ENCODE data around the gene ARVCF. TPM values are rescaled to one million over a fixed set of nuclear protein-coding genes. Genes with fewer than 3 reads are reported as not detected.
A peak's percentile ranks its signal among the peaks of the same experiment; 100 is the strongest.

ARVCF gene
- total and polyA plus RNA-seq, 9 of the 15 experiments (the other 6 are each of a cell fraction or from before 2014, with no cell fraction given), result 0.03 to 97.4 (median 15.6) TPM

DNA sequence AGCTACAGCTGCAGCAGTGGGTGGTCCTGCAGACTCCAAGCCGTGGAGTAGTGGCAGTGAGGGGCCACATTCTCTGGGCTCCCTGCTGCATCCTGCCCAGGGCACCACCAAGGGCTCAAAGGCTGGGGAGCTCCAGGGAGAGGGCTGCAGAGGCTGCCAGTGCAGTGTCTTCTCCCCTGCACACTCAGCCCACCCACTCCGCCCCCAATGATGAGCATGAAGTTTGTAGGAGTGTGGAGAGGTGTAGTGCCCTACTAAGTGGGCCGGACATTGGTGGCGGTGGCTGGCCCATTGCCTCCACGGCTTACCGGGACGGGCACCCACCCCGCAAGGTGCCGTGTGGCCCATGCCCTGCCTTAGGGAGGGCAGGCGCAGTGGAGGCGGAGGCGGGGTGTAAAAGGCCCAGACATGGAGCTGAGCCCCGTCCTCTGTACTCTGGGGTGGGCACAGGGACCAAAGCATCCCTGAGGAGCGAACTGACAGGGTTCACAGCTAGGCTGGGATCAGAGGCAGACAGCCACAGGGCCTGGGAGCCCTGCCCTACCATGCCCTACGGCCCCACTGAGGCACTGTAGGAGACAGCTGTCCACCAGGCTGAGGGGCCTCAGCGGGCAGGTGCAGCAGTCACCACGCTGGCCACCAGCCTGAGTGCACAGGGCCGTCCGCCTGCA, 18.9 kb downstream of the ARVCF start (continued):
- TF ChIP-seq NFE2L1 (tag; IDR thresholded peaks at IDR 0.05; ENCODE audit: borderline replicate concordance, low read depth) (no peak), POLR2G (IDR thresholded peaks at IDR 0.05; ENCODE audit: low read depth, low read length) (peak; percentile 52), SETDB1 (IDR thresholded peaks at IDR 0.05; ENCODE audit: low read length) (peak; percentile 46), ATF7 (IDR thresholded peaks at IDR 0.05) (no peak), FIP1L1 (IDR thresholded peaks at IDR 0.05; ENCODE audit: low read depth, low read length, poor library complexity, severe bottlenecking) (peak; percentile 29), KLF1 (tag; IDR thresholded peaks at IDR 0.05) (peak; percentile 63), FOXA1 (IDR thresholded peaks at IDR 0.05; ENCODE audit: borderline replicate concordance) (no peak)

DNA sequence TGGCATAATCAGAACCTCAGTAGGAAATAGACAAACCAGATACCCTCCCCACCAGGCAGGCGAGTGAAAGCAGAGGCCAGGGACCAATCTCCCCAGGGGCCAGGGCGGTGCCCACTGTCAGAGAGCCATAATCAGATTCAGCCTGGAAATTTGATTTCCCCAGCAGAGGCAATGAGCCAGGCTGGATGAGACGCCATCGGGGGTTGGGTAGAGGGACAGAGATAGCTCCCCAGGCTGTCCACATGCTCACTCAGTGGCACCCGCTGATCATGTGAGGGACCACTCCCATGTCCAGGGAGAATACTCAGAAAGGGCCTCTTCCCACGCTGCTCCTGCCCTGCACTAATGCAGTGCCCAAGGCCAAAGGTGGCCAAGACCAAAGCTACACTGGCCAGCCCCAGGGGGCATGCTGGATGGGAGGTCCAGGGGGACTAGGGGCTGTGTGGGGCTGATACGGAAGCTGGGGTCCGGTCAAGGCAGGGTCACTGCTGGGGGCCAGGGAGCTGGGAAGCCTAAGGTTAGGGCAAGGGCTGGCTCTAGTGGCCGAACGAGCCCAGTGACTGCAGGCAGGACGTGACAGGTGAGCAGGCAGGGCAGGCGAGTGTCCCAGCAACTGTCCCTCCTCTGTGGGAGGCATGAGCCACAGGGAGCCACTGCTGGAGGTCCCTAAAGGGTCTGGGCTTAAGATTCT, 19.8 kb downstream of the ARVCF start:
- Histone ChIP-seq H3K36me3 (ENCODE audit: control insufficient read depth, insufficient read depth, low read length) (no peaks in the 10 kb centered on the region), H2AFZ (ENCODE audit: low read depth, low read length) (no peak overlapping the region), H3K4me2 (ENCODE audit: insufficient read depth, low read length) (no peak overlapping the region), H4K20me1 (replicated peaks; ENCODE audit: control insufficient read depth, insufficient read depth, low read length) (peaks cover 48% of the 10 kb centered on the region; the same call in 1 of the 2 replicates), H3K27ac (ENCODE audit: extremely low read depth, low read depth, low read length) (no peak overlapping the region), H3K4me3 (no peak overlapping the region), H3K27me3 (ENCODE audit: control insufficient read depth in 2 of 2, insufficient read depth in 2 of 2, low read length in 2 of 2) (no peaks in the 10 kb centered on the region), H3K79me2 (ENCODE audit: control insufficient read depth, insufficient read depth, low read length) (no peaks in the 10 kb centered on the region), H3K9ac (ENCODE audit: insufficient read depth in 1 of 2, low read depth in 2 of 2, low read length in 2 of 2) (peak overlapping the region in 1 of 2 experiments; percentile 61; a peak in 2 of 4 replicates), H3K4me1 (replicated peaks in 1 of 2; ENCODE audit: control insufficient read depth in 2 of 2, insufficient read depth in 2 of 2, low read length in 2 of 2) (peaks cover 10 to 63% of the 10 kb centered on the region in 2 experiments; a peak in 4 of 5 replicates), H3K9me3 (replicated peaks; ENCODE audit: control insufficient read depth, insufficient read depth, low read depth, low read length) (no peaks in the 10 kb centered on the region), H3K9me1 (ENCODE audit: control insufficient read depth, insufficient read depth, low read length) (peaks cover 5% of the 10 kb centered on the region)
- no TSS peak for BruUV-seq (replicated peaks)
- ChIA-PET POLR2A (interaction anchor here (0.5 to 3.1 kb wide), 11 partner anchors 8 to 276 kb away, joined by 3 to 24 read pairs (median 5); no protein-coding TSS in a partner anchor), CTCF (ENCODE audit: low intra/inter-chr PET ratio) (no interaction called here)
- no peak; the same call in 2 of the 3 replicates for ATAC-seq
- in situ Hi-C loops (cut with MboI) (no loop called here), intact Hi-C loops (cut with micrococcal nuclease) (no loop called here)
- no peak for DNase-seq (ENCODE audit: extremely low read depth in 1 of 4, low spot score in 3 of 4)
- 31% methylated on average over 12 of the region's 12 CpGs for whole genome bisulfite sequencing (ENCODE audit: insufficient coverage, low coverage, missing lambda C conversion rate)
- no peak for FAIRE-seq
- TF ChIP-seq ZNF384 (IDR thresholded peaks at IDR 0.05; ENCODE audit: low read depth, low read length), result no peak
- TF ChIP-seq, protein P1, sequence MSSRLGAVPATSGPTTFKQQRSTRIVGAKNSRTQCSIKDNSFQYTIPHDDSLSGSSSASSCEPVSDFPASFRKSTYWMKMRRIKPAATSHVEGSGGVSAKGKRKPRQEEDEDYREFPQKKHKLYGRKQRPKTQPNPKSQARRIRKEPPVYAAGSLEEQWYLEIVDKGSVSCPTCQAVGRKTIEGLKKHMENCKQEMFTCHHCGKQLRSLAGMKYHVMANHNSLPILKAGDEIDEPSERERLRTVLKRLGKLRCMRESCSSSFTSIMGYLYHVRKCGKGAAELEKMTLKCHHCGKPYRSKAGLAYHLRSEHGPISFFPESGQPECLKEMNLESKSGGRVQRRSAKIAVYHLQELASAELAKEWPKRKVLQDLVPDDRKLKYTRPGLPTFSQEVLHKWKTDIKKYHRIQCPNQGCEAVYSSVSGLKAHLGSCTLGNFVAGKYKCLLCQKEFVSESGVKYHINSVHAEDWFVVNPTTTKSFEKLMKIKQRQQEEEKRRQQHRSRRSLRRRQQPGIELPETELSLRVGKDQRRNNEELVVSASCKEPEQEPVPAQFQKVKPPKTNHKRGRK (tag; IDR thresholded peaks at IDR 0.05), result no peak
- TF ChIP-seq KDM2B (CRISPR knock-in tag; IDR thresholded peaks at IDR 0.05), result 0 out of 2 replicates have a peak, but pooled peaks have one; percentile 25
- TF ChIP-seq MYNN (IDR thresholded peaks at IDR 0.05), result no peak
- TF ChIP-seq MYNN (CRISPR knock-in tag; IDR thresholded peaks at IDR 0.05), result no peak
- TF ChIP-seq FOXK2 (conservative IDR thresholded peaks at IDR 0.05 in 1 of 2, IDR thresholded peaks at IDR 0.05 in 1 of 2; ENCODE audit: low read depth in 2 of 2), result no peak
- TF ChIP-seq TSC22D4 (tag; IDR thresholded peaks at IDR 0.05), result no peak
- no peak for TF ChIP-seq BCOR (IDR thresholded peaks at IDR 0.05)
- peak; percentile 7; the same call in 1 of the 2 replicates for TF ChIP-seq ZNF12 (CRISPR knock-in tag; IDR thresholded peaks at IDR 0.05)
- TF ChIP-seq POLR2G (IDR thresholded peaks at IDR 0.05; ENCODE audit: low read depth, low read length), result 0 out of 2 replicates have a peak, but pooled peaks have one; percentile 7
- no peak for TF ChIP-seq STAG1 (CRISPR knock-in tag; IDR thresholded peaks at IDR 0.05; ENCODE audit: borderline replicate concordance)
- TF ChIP-seq CHD1 (IDR thresholded peaks at IDR 0.05; ENCODE audit: low read length), result peak; percentile 37
- 0 out of 2 replicates have a peak, but pooled peaks have one; percentile 10 for TF ChIP-seq CHD2 (IDR thresholded peaks at IDR 0.05; ENCODE audit: low read depth, low read length)
- TF ChIP-seq, protein P2, sequence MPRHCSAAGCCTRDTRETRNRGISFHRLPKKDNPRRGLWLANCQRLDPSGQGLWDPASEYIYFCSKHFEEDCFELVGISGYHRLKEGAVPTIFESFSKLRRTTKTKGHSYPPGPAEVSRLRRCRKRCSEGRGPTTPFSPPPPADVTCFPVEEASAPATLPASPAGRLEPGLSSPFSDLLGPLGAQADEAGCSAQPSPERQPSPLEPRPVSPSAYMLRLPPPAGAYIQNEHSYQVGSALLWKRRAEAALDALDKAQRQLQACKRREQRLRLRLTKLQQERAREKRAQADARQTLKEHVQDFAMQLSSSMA (CRISPR knock-in tag; IDR thresholded peaks at IDR 0.05), result no peak

Data from K562 (cell line).